H1 (cell line): ENCODE results near the gene KRTAP20-4. TPM values are rescaled to one million over a fixed set of nuclear protein-coding genes. Genes with fewer than 3 reads are reported as not detected.

Source experiments
- CTCF ChIA-PET: fragments of 300-600 bp; sonication (Branson Sonifier 250); formaldehyde crosslinking; loops from one replicate; lab custom pipeline; 2021; ENCODE audit not compliant: partially characterized antibody; lab: Charles Lee
- POLR2A ChIA-PET: fragments of 300-600 bp; sonication (Branson Sonifier 250); formaldehyde crosslinking; loops from one replicate; lab custom pipeline; 2021; ENCODE audit warnings: inconsistent platforms; ENCODE audit not compliant: partially characterized antibody; lab: Charles Lee
- DNase-seq, 2 experiments: peaks; one replicate each; pipeline versions ENCODE4 v3.0.0 to v3.0.0-alpha.2; 2010 to 2022; ENCODE audit warnings: low spot score in 2 of 2, low read depth in 1 of 2, mixed read lengths in 1 of 2
- FAIRE-seq: peaks from 2 replicates; lab custom pipeline; 2011; peaks lifted over from hg19 to GRCh38; lab: Jason Lieb, UNC
- H2AFZ ChIP-seq: 2 replicates; pipeline ENCODE4 v1.8.1; 2012; ENCODE audit warnings: low read length, inconsistent platforms
- H2AK5ac ChIP-seq: 2 replicates; pipeline ENCODE4 v1.6.1; 2013; ENCODE audit warnings: low read depth, low read length
- H2BK120ac ChIP-seq: replicated peaks from 2 replicates; pipeline ENCODE3; 2013; ENCODE audit warnings: low read depth, low read length, inconsistent platforms
- H2BK12ac ChIP-seq: 2 replicates; pipeline ENCODE4 v1.6.1; 2013; ENCODE audit warnings: low read depth, low read length
- H2BK15ac ChIP-seq: 2 replicates; pipeline ENCODE4 v1.6.1; 2013; ENCODE audit warnings: low read length
- H2BK20ac ChIP-seq: 2 replicates; pipeline ENCODE4 v1.6.1; 2013; ENCODE audit warnings: low read length
- H2BK5ac ChIP-seq: 2 replicates; pipeline ENCODE4 v1.6.1; 2013; ENCODE audit warnings: low read depth, low read length
- H3K14ac ChIP-seq: 2 replicates; pipeline ENCODE4 v1.6.1; 2013; ENCODE audit warnings: inconsistent platforms; ENCODE audit not compliant: insufficient read length
- H3K18ac ChIP-seq: 2 replicates; pipeline ENCODE4 v1.6.1; 2013; ENCODE audit warnings: low read length; ENCODE audit errors: extremely low read depth
- H3K23ac ChIP-seq: 2 replicates; pipeline ENCODE4 v1.6.1; 2013; ENCODE audit warnings: inconsistent platforms; ENCODE audit not compliant: insufficient read length
- H3K23me2 ChIP-seq: 2 replicates; pipeline ENCODE4 v1.6.1; 2013; ENCODE audit warnings: low read depth, low read length
- H3K27ac ChIP-seq: 2 replicates; pipeline ENCODE4 v1.6.1; 2011; ENCODE audit warnings: low read depth, low read length, inconsistent platforms
- H3K27me3 ChIP-seq, 4 experiments: replicated peaks in 1 of 4; 1 replicate in 1 of 4; 2 replicates in 3 of 4; pipeline versions ENCODE4 v1.6.1 to v1.8.1; 2011 to 2013; ENCODE audit warnings: low read length in 3 of 4, mild to moderate bottlenecking in 3 of 4, inconsistent platforms in 2 of 4, mixed read lengths in 2 of 4, moderate library complexity in 1 of 4; ENCODE audit not compliant: control insufficient read depth in 3 of 4, insufficient read depth in 3 of 4; ENCODE audit errors: extremely low read depth in 1 of 4
- H3K36me3 ChIP-seq, 4 experiments: 2 replicates each; pipeline versions ENCODE4 v1.6.1 to v1.8.1; 2011 to 2013; ENCODE audit warnings: mild to moderate bottlenecking in 4 of 4, low read length in 3 of 4, moderate library complexity in 2 of 4, control low read depth in 1 of 4, inconsistent platforms in 1 of 4; ENCODE audit not compliant: insufficient read depth in 4 of 4, control insufficient read depth in 2 of 4
- H3K4ac ChIP-seq: replicated peaks from 2 replicates; pipeline ENCODE3; 2013; ENCODE audit warnings: low read length, low read depth, mixed read lengths, inconsistent platforms; ENCODE audit not compliant: insufficient read length
- H3K4me1 ChIP-seq, 4 experiments: replicated peaks in 1 of 4; 1 replicate in 1 of 4; 2 replicates in 3 of 4; pipeline versions ENCODE4 v1.6.1 to v1.8.1; 2011 to 2013; ENCODE audit warnings: low read length in 3 of 4, inconsistent platforms in 2 of 4, mixed read lengths in 1 of 4; ENCODE audit not compliant: insufficient read depth in 4 of 4, control insufficient read depth in 3 of 4
- H3K4me2 ChIP-seq, 2 experiments: 2 replicates each; pipeline versions ENCODE4 v1.6.1 to v1.8.1; 2011 to 2013; ENCODE audit warnings: low read depth in 2 of 2, low read length in 2 of 2, control low read depth in 1 of 2, inconsistent platforms in 1 of 2, mild to moderate bottlenecking in 1 of 2; ENCODE audit not compliant: insufficient read depth in 1 of 2
- H3K4me3 ChIP-seq, 4 experiments: fragments of 200-600, 300-600 bp in 1 of 4; sonication (generic), shearing (Covaris generic), sonication (Bioruptor Twin) in 1 of 4; 2 replicates each; pipeline versions ENCODE4 v1.5.1 to v1.8.1; 2011 to 2016; ENCODE audit warnings: low read length in 4 of 4, low read depth in 3 of 4, control low read depth in 2 of 4, inconsistent platforms in 2 of 4, mild to moderate bottlenecking in 2 of 4, mixed read lengths in 1 of 4, moderate library complexity in 1 of 4; ENCODE audit not compliant: insufficient read depth in 2 of 4; ENCODE audit errors: extremely low read depth in 1 of 4
- H3K56ac ChIP-seq: replicated peaks from 2 replicates; pipeline ENCODE3; 2013; ENCODE audit warnings: low read depth, mild to moderate bottlenecking, mixed read lengths, low read length, inconsistent platforms; ENCODE audit not compliant: insufficient read length
- H3K79me1 ChIP-seq: 2 replicates; pipeline ENCODE4 v1.6.1; 2013; ENCODE audit warnings: low read depth, low read length, control low read depth
- H3K79me2 ChIP-seq, 2 experiments: 2 replicates each; pipeline versions ENCODE4 v1.6.1 to v1.8.1; 2012 to 2013; ENCODE audit warnings: low read length in 2 of 2, mild to moderate bottlenecking in 2 of 2, inconsistent platforms in 1 of 2; ENCODE audit not compliant: insufficient read depth in 2 of 2, control insufficient read depth in 1 of 2
- H3K9ac ChIP-seq, 4 experiments: replicated peaks in 1 of 4; 1 replicate in 1 of 4; 2 replicates in 3 of 4; pipeline versions ENCODE4 v1.6.1 to v1.8.1; 2011 to 2013; ENCODE audit warnings: low read depth in 3 of 4, low read length in 3 of 4, control low read depth in 2 of 4, mild to moderate bottlenecking in 2 of 4, moderate library complexity in 2 of 4, inconsistent platforms in 1 of 4; ENCODE audit errors: extremely low read depth in 1 of 4
- H3K9me3 ChIP-seq, 2 experiments: 2 replicates each; pipeline versions ENCODE4 v1.6.1 to v1.8.1; 2012 to 2013; ENCODE audit warnings: mild to moderate bottlenecking in 2 of 2, moderate library complexity in 2 of 2, control low read depth in 1 of 2, inconsistent platforms in 1 of 2, low read depth in 1 of 2, low read length in 1 of 2, mixed read lengths in 1 of 2; ENCODE audit not compliant: insufficient read depth in 2 of 2
- H4K20me1 ChIP-seq, 2 experiments: replicated peaks in 1 of 2; 2 replicates each; pipeline versions ENCODE3 to v1.8.1; 2011 to 2013; ENCODE audit warnings: inconsistent platforms in 2 of 2, low read length in 2 of 2, mild to moderate bottlenecking in 1 of 2; ENCODE audit not compliant: insufficient read depth in 2 of 2, control insufficient read depth in 1 of 2
- H4K5ac ChIP-seq: 2 replicates; pipeline ENCODE4 v1.6.1; 2013; ENCODE audit warnings: low read length, low read depth, mixed read lengths, inconsistent platforms; ENCODE audit not compliant: insufficient read length
- H4K8ac ChIP-seq: 2 replicates; pipeline ENCODE4 v1.8.0; 2013; ENCODE audit warnings: mild to moderate bottlenecking, moderate library complexity, low read length, inconsistent platforms; ENCODE audit not compliant: insufficient read depth; ENCODE audit errors: extremely low read depth
- H4K91ac ChIP-seq: replicated peaks from 2 replicates; pipeline ENCODE3; 2013; ENCODE audit warnings: low read length, mixed read lengths, inconsistent platforms; ENCODE audit not compliant: insufficient read length
- CEBPB ChIP-seq: IDR thresholded peaks from 2 replicates; pipeline ENCODE4 v1.6.1; 2012; ENCODE audit warnings: low read depth, low read length
- CHD1 ChIP-seq: IDR thresholded peaks from 2 replicates; pipeline ENCODE4 v1.6.1; 2012; ENCODE audit warnings: low read depth, low read length, improper control_type of control experiment
- CHD2 ChIP-seq: IDR thresholded peaks from 2 replicates; pipeline ENCODE4 v1.6.1; 2012; ENCODE audit warnings: low read length, improper control_type of control experiment
- CREB1 ChIP-seq: IDR thresholded peaks from 2 replicates; pipeline ENCODE4 v1.6.1; 2012; ENCODE audit warnings: inconsistent platforms
- EP300 ChIP-seq, 2 experiments: IDR thresholded peaks; 1 replicate in 1 of 2; 2 replicates in 1 of 2; pipeline ENCODE4 v1.6.1; 2011 to 2012; ENCODE audit warnings: low read depth in 2 of 2, low read length in 2 of 2, mild to moderate bottlenecking in 2 of 2, borderline replicate concordance in 1 of 2, inconsistent platforms in 1 of 2, moderate library complexity in 1 of 2
- EZH2 ChIP-seq: fragments of 200-600 bp; sonication (generic); IDR thresholded peaks from 2 replicates; pipeline ENCODE4 v1.7.1; 2012; ENCODE audit warnings: low read depth, mild to moderate bottlenecking, moderate library complexity, low read length, inconsistent platforms; ENCODE audit not compliant: severe bottlenecking
- HDAC2 ChIP-seq, 2 experiments: fragments of 300-600 bp in 1 of 2; sonication (generic) in 1 of 2; IDR thresholded peaks; 2 replicates each; pipeline ENCODE4 v1.6.1; 2011 to 2012; ENCODE audit warnings: low read depth in 2 of 2, low read length in 2 of 2, mild to moderate bottlenecking in 2 of 2, moderate library complexity in 2 of 2, borderline replicate concordance in 1 of 2, inconsistent platforms in 1 of 2
- HDAC6 ChIP-seq: IDR thresholded peaks from one replicate; pipeline ENCODE4 v1.7.1; 2012; ENCODE audit warnings: low read depth, mild to moderate bottlenecking, inconsistent platforms, low read length, moderate library complexity
- JUN ChIP-seq: IDR thresholded peaks from 2 replicates; pipeline ENCODE4 v1.6.1; 2011; ENCODE audit warnings: low read depth, mild to moderate bottlenecking, improper control_type of control experiment, low read length
- MAX ChIP-seq: IDR thresholded peaks from 2 replicates; pipeline ENCODE4 v1.6.1; 2012; ENCODE audit warnings: inconsistent platforms
- SIX5 ChIP-seq: IDR thresholded peaks from 2 replicates; pipeline ENCODE4 v1.6.1; 2011; ENCODE audit warnings: mild to moderate bottlenecking, low read depth, low read length
- SP2 ChIP-seq: IDR thresholded peaks from 2 replicates; pipeline ENCODE4 v1.6.1; 2012; ENCODE audit warnings: mild to moderate bottlenecking, low read length, inconsistent platforms
- TCF12 ChIP-seq: IDR thresholded peaks from 2 replicates; pipeline ENCODE4 v1.6.1; 2011; ENCODE audit warnings: low read depth, mild to moderate bottlenecking, low read length
- USF2 ChIP-seq: IDR thresholded peaks from 2 replicates; pipeline ENCODE4 v1.6.1; 2011; ENCODE audit warnings: low read length, improper control_type of control experiment
- WGBS, 2 experiments: shearing (Covaris generic) in 1 of 2; methylation state at CpG; one replicate each; pipeline versions ENCODE4 v1.1.6 to v1.1.7; 2013 to 2015; ENCODE audit warnings: low lambda C conversion rate in 2 of 2, mixed read lengths in 2 of 2, inconsistent platforms in 1 of 2, low coverage in 1 of 2, missing lambda C conversion rate in 1 of 2; ENCODE audit not compliant: insufficient replicate concordance in 2 of 2, insufficient coverage in 1 of 2, insufficient read length in 1 of 2; ENCODE audit errors: extremely low coverage in 1 of 2, missing lambda C conversion rate in 1 of 2; 5-methylcytosine and 5-hydroxymethylcytosine counted together
- polyA plus RNA-seq, 7 experiments: library from polyadenylated mRNA; depleted of rRNA in 3 of 7; stranded (reverse) in 5 of 7; unstranded in 2 of 7; fragments of >200 nt in 5 of 7; fragments of 200-250 nt in 2 of 7; gene quantifications; 1 replicate in 5 of 7; 2 replicates in 1 of 7; 4 replicates in 1 of 7; pipeline versions ENCODE4 v1.2.1 to v1.2.3, GENCODE V29; 2011 to 2013; ENCODE audit warnings: missing spikeins in 2 of 7, mixed read lengths in 2 of 7
- total RNA-seq: library from RNA; stranded (reverse); fragmentation: NEBNext Ultra II Directional; extraction: Animal tissue kit (Norgen Biotek cat#: 25700); gene quantifications from 2 replicates; pipeline ENCODE4 v1.2.1, GENCODE V29; 2021

The KRTAP20-4 gene
- total and polyA plus RNA-seq, 2 of the 8 experiments (the other 6 are each of a cell fraction or from before 2014, with no cell fraction given), result not detected

- Histone ChIP-seq H2BK120ac (no peak overlapping the region), H3K4me2 (no peak overlapping the region), H3K4me1 (no peaks in the 10 kb centered on the region), H3K18ac (no peak overlapping the region), H3K23ac (no peak overlapping the region), H3K14ac (no peak overlapping the region), H4K20me1 (no peaks in the 10 kb centered on the region), H3K4me3 (no peak overlapping the region), H3K27ac (no peak overlapping the region), H3K79me1 (no peaks in the 10 kb centered on the region), H3K23me2 (no peaks in the 10 kb centered on the region; the same call in 1 of the 2 replicates), H3K9me3 (no peaks in the 10 kb centered on the region; a peak in 1 of 4 replicates), H4K91ac (no peak overlapping the region), H3K79me2 (no peaks in the 10 kb centered on the region), H2BK12ac (no peak overlapping the region), H2BK15ac (no peak overlapping the region), H4K5ac (no peak overlapping the region), H2BK20ac (no peak overlapping the region), H3K9ac (no peak overlapping the region), H3K4ac (no peak overlapping the region), H3K56ac (no peak overlapping the region), H3K27me3 (no peaks in the 10 kb centered on the region), H4K8ac (no peak overlapping the region), H2BK5ac (no peak overlapping the region), H2AK5ac (no peak overlapping the region), H3K36me3 (no peaks in the 10 kb centered on the region), H2AFZ (no peak overlapping the region)
- DNase-seq (no peak), FAIRE-seq (no peak)
- POLR2A ChIA-PET, result no interaction called here
- 88% methylated on average over 2 of the region's 2 CpGs; no CpG with 5 or more reads in 1 of the 2 experiments for WGBS, 2 experiments
- CTCF ChIA-PET, result interaction anchor here (1.2 kb wide), 1 partner anchor 106 kb away, joined by 4 read pairs; no protein-coding TSS in a partner anchor
- TF ChIP-seq CREB1 (no peak), MAX (no peak), EP300 (IDR thresholded peaks at IDR 0.05; ENCODE audit: borderline replicate concordance in 1 of 2, low read depth in 2 of 2, low read length in 2 of 2) (no peak), USF2 (no peak), HDAC2 (IDR thresholded peaks at IDR 0.05; ENCODE audit: borderline replicate concordance in 1 of 2, low read depth in 2 of 2, low read length in 2 of 2) (no peak), HDAC6 (no peak), CHD1 (no peak), EZH2 (no peak), SIX5 (no peak), SP2 (no peak), CHD2 (no peak), CEBPB (no peak), TCF12 (no peak), JUN (no peak)
These were observed 8.3 kb upstream of the KRTAP20-4 start for GRCh38 chr21:30612132-30612531.
